OCI-LY1 (cell line): Measurements from ENCODE around the gene CDC42EP2.

Experiments
- H2AFZ ChIP-seq: fragments of 200-600 bp; sonication (generic), shearing (Covaris generic); 2 replicates; pipeline ENCODE4 v1.6.0; 2014; ENCODE audit warnings: antibody characterized with exemption, mild to moderate bottlenecking, low read length
- H3F3A ChIP-seq: fragments of 200-600 bp; sonication (generic), shearing (Covaris generic); 2 replicates; pipeline ENCODE4 v1.6.0; 2014; ENCODE audit warnings: mild to moderate bottlenecking, antibody characterized with exemption, low read length, moderate library complexity; ENCODE audit not compliant: insufficient read depth
- H3K27ac ChIP-seq: fragments of 200-600 bp; sonication (generic); 2 replicates; pipeline ENCODE4 v1.5.1; 2014; ENCODE audit warnings: low read length, mixed run types, mild to moderate bottlenecking, low read depth; ENCODE audit not compliant: poor library complexity, severe bottlenecking
- H3K27me3 ChIP-seq: fragments of 200-600 bp; sonication (generic); 2 replicates; pipeline ENCODE4 v1.6.0; 2014; ENCODE audit warnings: antibody characterized with exemption, mild to moderate bottlenecking, low read length, moderate library complexity; ENCODE audit not compliant: insufficient read depth
- H3K36me3 ChIP-seq: fragments of 200-600 bp; sonication (generic); 2 replicates; pipeline ENCODE4 v1.6.1; 2014; ENCODE audit warnings: mild to moderate bottlenecking, antibody characterized with exemption, low read length, moderate library complexity, mixed read lengths; ENCODE audit not compliant: insufficient read depth
- H3K4me1 ChIP-seq: fragments of 200-600 bp; sonication (generic); 2 replicates; pipeline ENCODE4 v1.5.1; 2014; ENCODE audit warnings: mild to moderate bottlenecking, low read length, moderate library complexity; ENCODE audit not compliant: insufficient read depth, severe bottlenecking
- H3K4me2 ChIP-seq: fragments of 200-600 bp; sonication (generic), shearing (Covaris generic); 2 replicates; pipeline ENCODE4 v1.6.1; 2014; ENCODE audit warnings: low read length
- H3K4me3 ChIP-seq: fragments of 200-600 bp; sonication (generic); 2 replicates; pipeline ENCODE4 v1.5.1; 2014; ENCODE audit warnings: low read length, low read depth, mild to moderate bottlenecking, mixed read lengths; ENCODE audit not compliant: poor library complexity, severe bottlenecking
- H3K79me2 ChIP-seq: fragments of 200-600 bp; shearing (Covaris generic); 2 replicates; pipeline ENCODE4 v1.6.1; 2016; ENCODE audit warnings: mixed run types, low read length, mixed read lengths; ENCODE audit not compliant: insufficient read depth
- H3K9ac ChIP-seq: fragments of 200-600 bp; sonication (generic), shearing (Covaris generic); 2 replicates; pipeline ENCODE4 v1.6.1; 2014; ENCODE audit warnings: mild to moderate bottlenecking, low read length, mixed read lengths
- H3K9me2 ChIP-seq: fragments of 200-600 bp; sonication (generic), shearing (Covaris generic); 2 replicates; pipeline ENCODE4 v1.6.1; 2014; ENCODE audit warnings: low read depth, mild to moderate bottlenecking, low read length, mixed read lengths
- H3K9me3 ChIP-seq: fragments of 200-600 bp; shearing (Covaris generic); 2 replicates; pipeline ENCODE4 v1.6.1; 2014; ENCODE audit warnings: low read length, mixed read lengths
- H4K20me1 ChIP-seq: fragments of 200-600 bp; sonication (generic), shearing (Covaris generic); 2 replicates; pipeline ENCODE4 v1.6.0; 2016; ENCODE audit warnings: mild to moderate bottlenecking, low read length; ENCODE audit not compliant: insufficient read depth
- CTCF ChIP-seq: fragments of 200-600 bp; sonication (generic), shearing (Covaris generic); IDR thresholded peaks from 2 replicates; pipeline ENCODE4 v1.5.1; 2017; ENCODE audit warnings: mild to moderate bottlenecking, antibody characterized with exemption, low read length, moderate library complexity, mixed read lengths
- EZH2 ChIP-seq: fragments of 200-600 bp; sonication (generic), shearing (Covaris generic); IDR thresholded peaks from 2 replicates; pipeline ENCODE4 v1.8.0; 2017; ENCODE audit warnings: borderline replicate concordance, mixed run types, mild to moderate bottlenecking, antibody characterized with exemption, low read length, moderate library complexity, mixed read lengths

The CDC42EP2 gene

GRCh38 chr11:65286686-65287085 lies 28.0 kb upstream of the CDC42EP2 start:
- TF ChIP-seq EZH2 (no peak), CTCF (no peak)
- Histone ChIP-seq H3K36me3 (peaks cover 98% of the 10 kb centered on the region), H3K9me2 (no peaks in the 10 kb centered on the region), H2AFZ (no peak overlapping the region), H3K4me1 (no peaks in the 10 kb centered on the region), H3K9me3 (no peaks in the 10 kb centered on the region), H4K20me1 (no peaks in the 10 kb centered on the region), H3K4me3 (no peak overlapping the region), H3K79me2 (no peaks in the 10 kb centered on the region), H3K4me2 (no peak overlapping the region), H3F3A (no peaks in the 10 kb centered on the region), H3K27me3 (no peaks in the 10 kb centered on the region), H3K27ac (no peak overlapping the region), H3K9ac (no peak overlapping the region)

GRCh38 chr11:65287601-65288000 lies 27.1 kb upstream of the CDC42EP2 start:
- H3K4me3 ChIP-seq, result no peak overlapping the region
- H3K4me1 ChIP-seq, result no peaks in the 10 kb centered on the region
- no peaks in the 10 kb centered on the region for H4K20me1 ChIP-seq
- H2AFZ ChIP-seq, result no peak overlapping the region
- H3K9me2 ChIP-seq, result no peaks in the 10 kb centered on the region
- peaks cover 98% of the 10 kb centered on the region for H3K36me3 ChIP-seq
- H3K27ac ChIP-seq, result no peak overlapping the region
- no peaks in the 10 kb centered on the region for H3K27me3 ChIP-seq
- no peak overlapping the region for H3K4me2 ChIP-seq
- no peak overlapping the region for H3K9ac ChIP-seq
- H3K9me3 ChIP-seq, result no peaks in the 10 kb centered on the region
- H3K79me2 ChIP-seq, result no peaks in the 10 kb centered on the region
- TF ChIP-seq CTCF, result no peak
- no peak for TF ChIP-seq EZH2
- no peaks in the 10 kb centered on the region for H3F3A ChIP-seq

GRCh38 chr11:65288706-65289536 lies 25.7 kb upstream of the CDC42EP2 start:
- Histone ChIP-seq H3K4me2 (no peak overlapping the region), H3K9me3 (no peaks in the 10 kb centered on the region), H4K20me1 (no peaks in the 10 kb centered on the region), H3K9me2 (no peaks in the 10 kb centered on the region), H3F3A (no peaks in the 10 kb centered on the region), H3K27ac (no peak overlapping the region), H3K79me2 (no peaks in the 10 kb centered on the region), H3K36me3 (peaks cover 98% of the 10 kb centered on the region), H2AFZ (no peak overlapping the region), H3K4me1 (no peaks in the 10 kb centered on the region), H3K27me3 (no peaks in the 10 kb centered on the region), H3K9ac (no peak overlapping the region), H3K4me3 (no peak overlapping the region)
- TF ChIP-seq EZH2 (no peak), CTCF (no peak)
